Gastroesophageal sphincter (tissue), 3 donors: ENCODE measurements around the gene XXYLT1.

Experiments
- EP300 ChIP-seq: sonication (generic); formaldehyde crosslinking; IDR thresholded peaks from one replicate; pipeline ENCODE4 v1.6.1; 2017; ENCODE audit warnings: antibody characterized with exemption, mild to moderate bottlenecking
- POLR2AphosphoS5 ChIP-seq: sonication (generic); formaldehyde crosslinking; IDR thresholded peaks from one replicate; pipeline ENCODE4 v1.6.1; 2017; ENCODE audit warnings: antibody characterized with exemption
- TF ChIP-seq, protein P1 (sequence below), 4 experiments: fragments of 200-600 bp in 2 of 4; fragments of 450-650 bp in 2 of 4; sonication (generic) in 1 of 4; IDR thresholded peaks; one replicate each; pipeline ENCODE4 v1.5.1; 2017 to 2019; ENCODE audit warnings: antibody characterized with exemption in 4 of 4, mild to moderate bottlenecking in 2 of 4, moderate library complexity in 2 of 4

DNA sequence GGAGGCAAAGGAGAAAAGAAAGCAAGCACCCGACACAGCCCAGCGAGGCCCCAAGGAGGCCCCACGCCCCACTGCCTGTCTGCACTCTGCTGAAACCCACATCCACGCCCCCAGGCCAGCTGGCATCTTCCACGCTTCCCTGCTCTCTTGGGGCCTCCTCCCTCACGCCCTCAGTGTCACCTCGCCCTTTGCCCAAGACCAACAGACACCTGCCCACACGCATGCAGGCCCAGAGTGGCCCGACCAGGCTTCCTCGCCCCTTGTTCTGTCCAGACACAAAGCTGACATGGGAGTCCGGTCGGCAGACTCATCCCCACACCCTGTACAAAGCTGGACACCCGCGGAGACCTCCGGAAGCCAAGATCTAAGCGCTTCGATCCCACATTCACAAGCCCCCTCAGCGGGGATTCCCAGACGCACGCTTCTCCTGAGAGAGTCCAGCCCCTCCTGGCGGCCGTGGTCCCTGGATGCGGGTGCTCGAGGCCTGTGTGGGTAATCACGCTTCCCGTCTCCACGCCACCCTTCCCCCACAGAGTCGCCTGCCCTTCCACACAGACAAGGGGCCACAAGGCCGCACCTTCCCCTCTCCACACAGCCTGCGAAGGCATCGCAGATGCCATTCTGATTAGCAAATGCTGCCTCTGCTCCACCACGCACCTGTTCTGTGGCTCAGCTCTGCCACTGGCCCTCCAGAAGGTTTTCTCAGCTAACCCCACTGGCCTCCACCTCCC lies 176.6 kb downstream of the XXYLT1 start:
- TF ChIP-seq EP300 (no peak), POLR2AphosphoS5 (no peak)
- TF ChIP-seq, protein P1, sequence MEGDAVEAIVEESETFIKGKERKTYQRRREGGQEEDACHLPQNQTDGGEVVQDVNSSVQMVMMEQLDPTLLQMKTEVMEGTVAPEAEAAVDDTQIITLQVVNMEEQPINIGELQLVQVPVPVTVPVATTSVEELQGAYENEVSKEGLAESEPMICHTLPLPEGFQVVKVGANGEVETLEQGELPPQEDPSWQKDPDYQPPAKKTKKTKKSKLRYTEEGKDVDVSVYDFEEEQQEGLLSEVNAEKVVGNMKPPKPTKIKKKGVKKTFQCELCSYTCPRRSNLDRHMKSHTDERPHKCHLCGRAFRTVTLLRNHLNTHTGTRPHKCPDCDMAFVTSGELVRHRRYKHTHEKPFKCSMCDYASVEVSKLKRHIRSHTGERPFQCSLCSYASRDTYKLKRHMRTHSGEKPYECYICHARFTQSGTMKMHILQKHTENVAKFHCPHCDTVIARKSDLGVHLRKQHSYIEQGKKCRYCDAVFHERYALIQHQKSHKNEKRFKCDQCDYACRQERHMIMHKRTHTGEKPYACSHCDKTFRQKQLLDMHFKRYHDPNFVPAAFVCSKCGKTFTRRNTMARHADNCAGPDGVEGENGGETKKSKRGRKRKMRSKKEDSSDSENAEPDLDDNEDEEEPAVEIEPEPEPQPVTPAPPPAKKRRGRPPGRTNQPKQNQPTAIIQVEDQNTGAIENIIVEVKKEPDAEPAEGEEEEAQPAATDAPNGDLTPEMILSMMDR (IDR thresholded peaks at IDR 0.05), result no peak
